ENCODE measurements around the gene HSPB2. TPM values are rescaled to one million over a fixed set of nuclear protein-coding genes. Genes with fewer than 3 reads are reported as not detected.

Gene HSPB2
- total and polyA plus RNA-seq, 7 donors, result 20.2 to 55.5 (median 25.0) TPM

DNA sequence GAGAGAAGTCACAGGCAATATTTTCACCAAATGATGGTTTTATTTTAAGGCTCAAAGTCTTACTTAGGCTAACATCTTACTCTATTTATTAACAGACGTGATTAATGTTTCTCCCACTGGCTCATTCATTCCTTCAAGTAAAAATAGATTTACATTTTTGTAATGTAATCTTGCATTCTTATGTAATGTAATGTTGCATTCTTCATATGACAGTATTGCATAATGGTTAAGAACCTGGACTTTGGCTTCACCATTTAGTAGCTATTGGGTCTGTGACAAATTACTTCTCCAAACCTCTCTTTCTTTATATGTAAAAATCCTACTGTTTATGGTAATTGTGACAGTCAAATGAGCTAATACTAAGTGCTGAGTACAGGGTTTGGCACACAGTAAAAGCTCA, 21.3 kb downstream of the HSPB2 start:
- Histone ChIP-seq H3K36me3 (ENCODE audit: insufficient read depth in 1 of 2, low read depth in 1 of 2) (no peaks in the 10 kb centered on the region), H3K9me3 (no peaks in the 10 kb centered on the region), H3K27ac (no peak overlapping the region), H3K4me3 (no peak overlapping the region), H3K27me3 (ENCODE audit: insufficient read depth in 3 of 3, low read length in 2 of 3) (no peaks in the 10 kb centered on the region), H3K4me1 (peaks cover 27% of the 10 kb centered on the region)
- 61 to 80% (median 70%) methylated on average over 1 of the region's 1 CpG for WGBS, 3 donors
- intact Hi-C loops (cut with DNase I), result loop anchor here in 1 of 2 donors (2.0 kb wide), 1 partner anchor 47 kb away; no protein-coding TSS in a partner anchor
- DNase-seq (no peak), ATAC-seq (no peak)
- TF ChIP-seq CTCF (IDR thresholded peaks at IDR 0.05), result no peak

DNA sequence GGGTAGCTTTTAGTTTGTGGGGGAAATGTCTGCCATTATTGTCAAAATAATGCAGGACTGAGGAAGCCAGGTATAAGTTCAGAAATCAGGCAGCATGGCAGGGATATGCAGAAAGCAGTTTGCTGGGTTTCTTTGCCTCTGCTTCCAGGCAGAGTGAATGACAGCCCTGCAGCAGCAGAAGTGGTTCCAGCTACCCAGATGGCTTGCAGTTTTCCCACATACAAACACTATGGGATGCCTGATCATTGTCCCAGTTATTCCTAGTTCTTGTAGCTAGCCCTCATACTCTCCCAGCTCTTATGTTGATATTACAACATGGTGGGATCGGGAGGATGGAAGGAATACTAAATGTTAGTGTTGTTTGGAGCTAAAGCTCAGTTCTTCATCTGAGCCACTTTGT, 21.8 kb downstream of the HSPB2 start:
- peaks cover 32% of the 10 kb centered on the region for H3K4me1 ChIP-seq
- TF ChIP-seq CTCF (IDR thresholded peaks at IDR 0.05), result no peak
- no peak overlapping the region for H3K27ac ChIP-seq
- no peaks in the 10 kb centered on the region for H3K36me3 ChIP-seq (ENCODE audit: insufficient read depth in 1 of 2, low read depth in 1 of 2)
- H3K9me3 ChIP-seq, result no peaks in the 10 kb centered on the region
- intact Hi-C loops (cut with DNase I), result no loop called here
- H3K27me3 ChIP-seq (ENCODE audit: insufficient read depth in 3 of 3, low read length in 2 of 3), result no peaks in the 10 kb centered on the region
- 96 to 97% (median 96%) methylated on average over 1 of the region's 1 CpG for WGBS, 3 donors
- ATAC-seq (no peak), DNase-seq (no peak)
- H3K4me3 ChIP-seq, result no peak overlapping the region

DNA sequence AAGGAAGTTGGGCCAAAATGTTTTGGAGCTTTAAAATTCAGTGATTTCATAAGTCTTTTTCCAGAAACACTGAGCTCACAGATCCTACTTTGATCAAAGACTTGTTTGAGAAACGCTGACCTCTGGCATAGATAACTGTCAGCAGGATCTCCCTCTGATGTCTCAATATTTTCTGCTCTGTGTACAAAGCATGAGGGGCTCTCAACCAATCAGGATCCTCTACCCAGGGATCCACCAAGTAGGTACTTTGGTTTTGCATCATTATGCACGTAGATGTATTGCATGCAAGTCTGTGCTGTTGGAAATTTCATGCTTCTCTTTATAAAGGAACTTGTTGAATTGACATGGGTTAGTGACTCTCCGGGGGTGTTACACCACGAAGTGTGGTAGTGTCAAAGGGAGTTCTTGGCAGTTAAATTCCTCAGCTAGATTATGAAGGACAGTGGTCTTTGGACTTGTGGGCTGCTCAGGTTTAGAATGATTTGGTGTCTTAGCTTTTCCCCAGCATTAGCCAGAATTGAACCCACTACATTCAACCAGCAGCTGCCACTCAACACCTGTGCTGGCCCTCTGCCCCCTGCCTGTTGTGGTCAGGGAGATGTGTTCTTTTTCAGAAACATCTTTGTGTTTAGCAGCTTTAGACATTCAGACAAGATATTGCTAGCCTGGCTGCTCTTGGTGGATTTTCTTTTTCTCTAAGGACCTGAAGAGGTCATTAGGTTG, 22.9 kb downstream of the HSPB2 start:
- intact Hi-C loops (cut with DNase I), result no loop called here
- ATAC-seq (peak in 1 of 4 donors; percentile 67), DNase-seq (no peak)
- peaks cover 43% of the 10 kb centered on the region for H3K4me1 ChIP-seq
- H3K4me3 ChIP-seq, result peak overlapping the region; percentile 86
- peak overlapping the region; percentile 89 for H3K27ac ChIP-seq
- no peak for TF ChIP-seq CTCF (IDR thresholded peaks at IDR 0.05)
- no peaks in the 10 kb centered on the region for H3K9me3 ChIP-seq
- H3K36me3 ChIP-seq (ENCODE audit: insufficient read depth in 1 of 2, low read depth in 1 of 2), result no peaks in the 10 kb centered on the region
- H3K27me3 ChIP-seq (ENCODE audit: insufficient read depth in 3 of 3, low read length in 2 of 3), result no peaks in the 10 kb centered on the region
- WGBS, 3 donors, result 46 to 52% (median 49%) methylated on average over 4 of the region's 4 CpGs

DNA sequence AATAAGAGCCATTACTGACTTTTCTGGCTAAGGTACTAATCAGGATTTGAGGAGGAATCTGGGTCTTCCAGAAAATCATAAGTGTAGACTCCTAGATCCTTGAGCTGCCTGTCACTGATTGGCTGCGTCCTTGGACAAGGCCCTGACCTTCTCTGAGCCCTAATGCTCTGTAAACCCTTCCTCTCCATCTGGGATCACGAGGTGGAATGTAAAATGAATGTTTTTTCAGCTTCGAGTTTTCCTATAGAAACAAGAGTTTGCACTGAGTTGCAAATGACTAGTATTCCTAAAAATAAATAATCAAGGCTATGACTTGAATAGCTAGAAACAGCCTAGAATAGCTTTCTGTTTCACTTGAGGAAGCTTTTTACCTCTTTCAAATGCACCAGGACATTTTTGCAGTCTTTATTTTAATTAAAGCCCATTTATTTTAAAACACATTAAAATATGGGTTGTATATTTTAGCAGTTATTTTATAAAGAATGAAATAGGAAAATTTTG, 23.6 kb downstream of the HSPB2 start:
- Histone ChIP-seq H3K9me3 (no peaks in the 10 kb centered on the region), H3K36me3 (ENCODE audit: insufficient read depth in 1 of 2, low read depth in 1 of 2) (no peaks in the 10 kb centered on the region), H3K27me3 (ENCODE audit: insufficient read depth in 3 of 3, low read length in 2 of 3) (no peaks in the 10 kb centered on the region), H3K27ac (peak overlapping the region; percentile 89), H3K4me1 (peaks cover 48% of the 10 kb centered on the region), H3K4me3 (peak overlapping the region; percentile 86)
- 38 to 53% (median 42%) methylated on average over 3 of the region's 3 CpGs for WGBS, 3 donors
- no peak for TF ChIP-seq CTCF (IDR thresholded peaks at IDR 0.05)
- ATAC-seq (no peak), DNase-seq (no peak)
- intact Hi-C loops (cut with DNase I), result no loop called here

- Histone ChIP-seq H3K4me3 (peak overlapping the region; percentile 86), H3K36me3 (ENCODE audit: insufficient read depth in 1 of 2, low read depth in 1 of 2) (no peaks in the 10 kb centered on the region), H3K9me3 (no peaks in the 10 kb centered on the region), H3K27me3 (ENCODE audit: insufficient read depth in 3 of 3, low read length in 2 of 3) (no peaks in the 10 kb centered on the region), H3K4me1 (peaks cover 51% of the 10 kb centered on the region), H3K27ac (peak overlapping the region; percentile 89)
- no peak for TF ChIP-seq CTCF (IDR thresholded peaks at IDR 0.05)
- DNase-seq (no peak), ATAC-seq (no peak)
- intact Hi-C loops (cut with DNase I), result no loop called here
- 3 to 17% (median 4%) methylated on average over 6 to 9 of the region's 9 CpGs for WGBS, 3 donors
Observed at GRCh38 chr11:111937461-111937769, 24.9 kb downstream of the HSPB2 start.
